Measurements from ENCODE around the gene DSTYK.

Gene DSTYK

DNA sequence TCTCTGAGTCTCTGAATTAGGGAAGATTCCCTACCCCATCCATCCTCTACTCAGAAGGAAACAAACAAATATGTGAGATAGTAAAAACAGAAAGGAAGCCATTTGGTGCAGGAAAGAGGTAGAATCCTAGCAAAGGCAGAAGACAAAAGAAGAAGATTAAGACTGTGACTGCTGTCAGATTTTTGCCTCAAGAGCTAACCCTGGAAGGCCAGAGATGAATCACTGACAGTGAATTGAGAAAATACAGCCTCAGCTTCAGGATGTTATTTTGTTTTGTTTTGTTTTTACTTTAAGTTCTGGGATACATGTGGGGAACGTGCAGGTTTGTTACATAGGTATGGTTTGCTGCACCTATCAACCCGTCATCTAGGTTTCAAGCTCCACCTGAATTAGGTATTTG is 31.7 kb downstream of the DSTYK start:
- TF ChIP-seq, protein P1, sequence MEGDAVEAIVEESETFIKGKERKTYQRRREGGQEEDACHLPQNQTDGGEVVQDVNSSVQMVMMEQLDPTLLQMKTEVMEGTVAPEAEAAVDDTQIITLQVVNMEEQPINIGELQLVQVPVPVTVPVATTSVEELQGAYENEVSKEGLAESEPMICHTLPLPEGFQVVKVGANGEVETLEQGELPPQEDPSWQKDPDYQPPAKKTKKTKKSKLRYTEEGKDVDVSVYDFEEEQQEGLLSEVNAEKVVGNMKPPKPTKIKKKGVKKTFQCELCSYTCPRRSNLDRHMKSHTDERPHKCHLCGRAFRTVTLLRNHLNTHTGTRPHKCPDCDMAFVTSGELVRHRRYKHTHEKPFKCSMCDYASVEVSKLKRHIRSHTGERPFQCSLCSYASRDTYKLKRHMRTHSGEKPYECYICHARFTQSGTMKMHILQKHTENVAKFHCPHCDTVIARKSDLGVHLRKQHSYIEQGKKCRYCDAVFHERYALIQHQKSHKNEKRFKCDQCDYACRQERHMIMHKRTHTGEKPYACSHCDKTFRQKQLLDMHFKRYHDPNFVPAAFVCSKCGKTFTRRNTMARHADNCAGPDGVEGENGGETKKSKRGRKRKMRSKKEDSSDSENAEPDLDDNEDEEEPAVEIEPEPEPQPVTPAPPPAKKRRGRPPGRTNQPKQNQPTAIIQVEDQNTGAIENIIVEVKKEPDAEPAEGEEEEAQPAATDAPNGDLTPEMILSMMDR (IDR thresholded peaks at IDR 0.05; ENCODE audit: control insufficient read depth, extremely low read depth, insufficient read depth): no peak
- no peak for DNase-seq (ENCODE audit: low read depth)
- H3K4me3 ChIP-seq (ENCODE audit: low read depth, low read length): no peak overlapping the region

DNA sequence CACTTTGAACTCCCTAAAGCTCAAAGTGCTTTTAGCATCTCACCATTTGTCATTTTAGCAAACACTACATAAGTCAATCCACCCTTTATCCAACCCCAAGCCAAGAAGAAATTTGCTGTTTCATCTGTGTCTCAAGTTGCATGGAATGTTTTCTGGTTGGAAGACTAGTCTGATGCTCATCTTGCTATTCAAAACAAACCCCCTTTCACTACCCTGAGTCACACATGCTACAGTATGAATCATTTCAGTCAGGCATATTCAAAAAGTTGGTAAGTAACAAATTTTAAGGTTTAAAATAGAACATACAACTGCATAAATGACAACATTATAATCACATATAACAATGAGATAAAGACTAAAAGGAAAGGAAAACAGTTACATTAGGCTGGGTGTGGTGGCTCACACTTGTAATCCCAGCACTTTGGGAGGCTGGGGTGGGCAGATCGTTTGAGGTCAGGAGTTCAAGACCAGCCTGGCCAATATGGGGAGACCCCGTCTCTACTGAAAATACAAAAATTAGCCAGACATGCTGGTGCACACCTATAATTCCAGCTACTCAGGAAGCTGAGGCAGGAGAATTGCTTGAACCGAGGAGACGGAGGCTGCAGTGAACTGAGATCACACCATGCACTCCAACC is 38.7 kb downstream of the DSTYK start:
- TF ChIP-seq, protein P1 (IDR thresholded peaks at IDR 0.05; ENCODE audit: control insufficient read depth, extremely low read depth, insufficient read depth): no peak
- DNase-seq (ENCODE audit: low read depth): no peak

DNA sequence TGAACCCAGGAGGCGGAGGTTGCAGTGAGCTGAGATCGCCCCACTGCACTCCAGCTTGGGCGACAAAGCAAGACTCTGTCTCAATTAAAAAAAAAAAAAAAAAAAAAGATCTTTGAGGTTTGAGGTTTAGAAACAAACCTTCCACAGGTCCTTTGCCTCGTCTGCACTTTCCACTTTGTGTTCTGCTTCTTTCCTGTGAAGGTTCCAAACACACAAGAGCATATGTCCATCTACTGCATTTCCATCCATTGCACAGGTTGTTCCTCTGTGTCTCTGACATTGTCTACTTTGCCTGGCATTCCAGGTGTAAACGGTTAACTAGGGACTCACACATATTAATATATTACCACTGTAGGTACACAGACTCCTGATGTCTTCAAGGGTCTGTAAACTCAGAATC is 40.1 kb downstream of the DSTYK start:
- no peak for DNase-seq (ENCODE audit: low read depth)
- H3K4me3 ChIP-seq (ENCODE audit: low read depth, low read length): no peak overlapping the region
- TF ChIP-seq, protein P1 (IDR thresholded peaks at IDR 0.05; ENCODE audit: control insufficient read depth, extremely low read depth, insufficient read depth): no peak

More for the DNA sequence above, 38.7 kb downstream of the DSTYK start:
- no peak overlapping the region for H3K4me3 ChIP-seq (ENCODE audit: low read depth, low read length)

DNA sequence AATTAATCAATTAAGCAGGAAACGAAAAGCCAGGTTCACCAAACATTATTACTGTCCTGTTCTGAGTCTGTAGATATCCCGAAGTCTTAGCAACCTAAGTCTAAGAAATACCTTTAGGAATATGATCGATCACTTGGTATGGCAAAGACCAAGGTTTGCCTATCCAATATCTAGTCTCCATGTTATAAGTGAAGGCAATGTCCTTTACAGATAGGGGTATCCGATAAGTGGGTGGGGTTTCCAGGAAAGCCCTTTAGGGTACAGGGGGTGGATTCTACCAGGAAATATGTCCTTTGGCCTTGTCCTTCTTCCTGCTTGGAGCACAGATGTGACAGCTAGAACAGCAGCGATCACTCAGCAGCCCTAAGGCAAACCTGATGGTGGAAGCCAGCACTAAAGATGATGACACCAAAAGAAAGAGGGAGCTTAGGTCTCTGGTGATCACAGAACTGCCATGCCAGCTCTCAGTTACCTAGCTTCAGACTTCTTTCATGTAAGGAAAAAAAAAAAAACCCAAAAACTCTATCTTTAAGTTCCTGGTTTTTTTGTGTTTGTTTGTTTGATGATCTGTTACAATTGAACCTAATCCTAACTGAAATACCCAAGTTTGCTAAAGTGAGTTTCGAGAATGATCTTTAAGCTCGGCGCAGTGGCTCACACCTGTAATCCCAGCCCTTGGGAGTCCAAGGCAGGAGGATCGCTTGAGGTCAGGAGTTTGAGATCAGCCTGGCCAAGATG is 40.8 kb downstream of the DSTYK start:
- TF ChIP-seq, protein P1 (IDR thresholded peaks at IDR 0.05; ENCODE audit: control insufficient read depth, extremely low read depth, insufficient read depth): no peak
- H3K4me3 ChIP-seq (ENCODE audit: low read depth, low read length): no peak overlapping the region
- no peak for DNase-seq (ENCODE audit: low read depth)

DNA sequence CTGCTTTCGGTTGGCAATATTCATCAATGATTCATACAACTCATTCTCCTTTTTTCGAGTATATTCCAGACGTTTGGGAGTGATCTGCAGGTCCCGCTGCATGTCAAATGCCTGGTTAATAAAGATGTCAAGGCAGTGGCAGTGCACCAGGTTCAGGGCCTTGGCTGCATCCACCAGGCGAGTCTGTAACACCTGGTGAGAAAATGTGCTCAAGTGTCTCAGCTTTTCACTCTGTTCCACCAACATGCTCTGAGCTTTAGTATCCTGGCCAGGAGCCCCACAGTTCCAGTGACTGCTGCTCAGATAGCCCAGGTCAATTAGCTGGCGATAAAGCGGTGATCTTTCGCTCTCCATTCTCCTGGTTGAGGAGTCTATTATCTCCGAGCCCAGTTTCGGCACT is 42.3 kb downstream of the DSTYK start:
- no peak for DNase-seq (ENCODE audit: low read depth)
- TF ChIP-seq, protein P1 (IDR thresholded peaks at IDR 0.05; ENCODE audit: control insufficient read depth, extremely low read depth, insufficient read depth): no peak
- H3K4me3 ChIP-seq (ENCODE audit: low read depth, low read length): no peak overlapping the region

DNA sequence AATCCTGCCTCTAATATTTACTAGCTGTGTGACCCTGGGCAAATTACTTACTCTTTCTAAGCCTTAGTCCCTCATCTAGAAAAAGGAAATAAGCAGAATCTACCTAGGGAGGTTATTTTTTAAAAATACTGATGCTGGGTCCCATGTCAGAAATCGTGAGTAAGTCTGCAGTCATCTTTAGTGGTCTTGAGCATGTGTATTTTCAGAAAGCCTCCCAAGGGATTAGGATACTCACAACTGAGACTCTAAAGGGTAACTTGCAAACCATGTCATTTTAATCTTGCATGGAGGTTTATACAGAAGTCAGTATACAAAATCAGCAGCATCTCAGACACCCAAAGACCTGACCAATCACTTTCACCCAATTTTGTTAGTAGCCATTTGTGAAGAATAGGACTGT is 43.2 kb downstream of the DSTYK start:
- no peak overlapping the region for H3K4me3 ChIP-seq (ENCODE audit: low read depth, low read length)
- TF ChIP-seq, protein P1 (IDR thresholded peaks at IDR 0.05; ENCODE audit: control insufficient read depth, extremely low read depth, insufficient read depth): no peak
- DNase-seq (ENCODE audit: low read depth): no peak
